Liver (tissue), 9 donors: ENCODE measurements around the gene HSPB3. TPM values are rescaled to one million over a fixed set of nuclear protein-coding genes. Genes with fewer than 3 reads are reported as not detected.

Experiments used
- DNase-seq: peaks from one replicate; pipeline ENCODE4 v3.0.0-alpha.2; 2017; ENCODE audit warnings: low spot score
- H3K27ac ChIP-seq, 2 donors: one replicate each; pipeline ENCODE4 v1.7.0; 2013; ENCODE audit warnings: inconsistent platforms in 2 of 2, low read length in 2 of 2, control low read depth in 1 of 2, low read depth in 1 of 2, mild to moderate bottlenecking in 1 of 2
- H3K27me3 ChIP-seq, 4 donors: one replicate each; pipeline versions ENCODE4 v1.6.1 to v1.7.0; 2013; ENCODE audit warnings: low read length in 3 of 4, inconsistent platforms in 1 of 4, mild to moderate bottlenecking in 1 of 4, moderate library complexity in 1 of 4; ENCODE audit not compliant: control insufficient read depth in 4 of 4, insufficient read depth in 4 of 4
- H3K36me3 ChIP-seq, 4 donors: one replicate each; pipeline versions ENCODE4 v1.6.1 to v1.7.0; 2013; ENCODE audit warnings: low read length in 3 of 4, mild to moderate bottlenecking in 3 of 4, low read depth in 1 of 4, moderate library complexity in 1 of 4; ENCODE audit not compliant: control insufficient read depth in 4 of 4, insufficient read depth in 3 of 4
- H3K4me1 ChIP-seq, 4 donors: one replicate each; pipeline versions ENCODE4 v1.6.1 to v1.7.0; 2013; ENCODE audit warnings: low read length in 3 of 4, mild to moderate bottlenecking in 3 of 4, moderate library complexity in 1 of 4; ENCODE audit not compliant: control insufficient read depth in 4 of 4, insufficient read depth in 4 of 4
- H3K4me3 ChIP-seq, 3 donors: one replicate each; pipeline versions ENCODE4 v1.6.1 to v1.7.0; 2013; ENCODE audit warnings: low read length in 3 of 3, control low read depth in 1 of 3, low read depth in 1 of 3, mild to moderate bottlenecking in 1 of 3
- H3K9ac ChIP-seq, 2 donors: one replicate each; pipeline ENCODE4 v1.7.0; 2013; ENCODE audit warnings: low read length in 2 of 2, mild to moderate bottlenecking in 2 of 2, moderate library complexity in 2 of 2, control low read depth in 1 of 2, low read depth in 1 of 2
- H3K9me3 ChIP-seq, 4 donors: one replicate each; pipeline versions ENCODE4 v1.6.1 to v1.7.0; 2013; ENCODE audit warnings: low read length in 3 of 4; ENCODE audit not compliant: control insufficient read depth in 4 of 4
- CTCF ChIP-seq: fragments of 150-350 bp; IDR thresholded peaks from 2 replicates; pipeline ENCODE4 v1.5.1; 2017; ENCODE audit warnings: improper control_type of control experiment, low read depth, low read length; ENCODE audit not compliant: missing input control
- EGR1 ChIP-seq, 2 donors: IDR thresholded peaks; 2 replicates each; pipeline ENCODE4 v1.6.1; 2016 to 2018; ENCODE audit warnings: antibody characterized with exemption in 2 of 2, low read depth in 2 of 2
- FOXA1 ChIP-seq: IDR thresholded peaks from 2 replicates; pipeline ENCODE4 v1.6.1; 2016; ENCODE audit warnings: antibody characterized with exemption
- FOXA2 ChIP-seq: IDR thresholded peaks from 2 replicates; pipeline ENCODE4 v1.6.1; 2016; ENCODE audit warnings: antibody characterized with exemption
- GABPA ChIP-seq, 2 donors: IDR thresholded peaks in 1 of 2; conservative IDR thresholded peaks in 1 of 2; 2 replicates each; pipeline ENCODE4 v1.6.1; 2016; ENCODE audit warnings: antibody characterized with exemption in 2 of 2, mild to moderate bottlenecking in 1 of 2, moderate library complexity in 1 of 2
- HNF4A ChIP-seq, 2 donors: conservative IDR thresholded peaks; 2 replicates each; pipeline ENCODE4 v1.6.1; 2016; ENCODE audit warnings: antibody characterized with exemption in 2 of 2, mild to moderate bottlenecking in 2 of 2
- HNF4G ChIP-seq: IDR thresholded peaks from 2 replicates; pipeline ENCODE4 v1.6.1; 2016; ENCODE audit warnings: antibody characterized with exemption
- JUND ChIP-seq, 2 donors: IDR thresholded peaks; 2 replicates each; pipeline ENCODE4 v1.6.1; 2016; ENCODE audit warnings: antibody characterized with exemption in 2 of 2
- MAX ChIP-seq: IDR thresholded peaks from 2 replicates; pipeline ENCODE4 v1.6.1; 2016; ENCODE audit warnings: antibody characterized with exemption
- NR2F2 ChIP-seq: IDR thresholded peaks from 2 replicates; pipeline ENCODE4 v1.6.1; 2016; ENCODE audit warnings: antibody characterized with exemption
- RAD21 ChIP-seq, 2 donors: IDR thresholded peaks; 2 replicates each; pipeline ENCODE4 v1.6.1; 2016; ENCODE audit warnings: antibody characterized with exemption in 2 of 2, mild to moderate bottlenecking in 2 of 2
- REST ChIP-seq: IDR thresholded peaks from 2 replicates; pipeline ENCODE4 v1.6.1; 2016; ENCODE audit warnings: antibody characterized with exemption, mild to moderate bottlenecking
- RXRA ChIP-seq, 2 donors: IDR thresholded peaks; 2 replicates each; pipeline ENCODE4 v1.6.1; 2017 to 2018; ENCODE audit warnings: antibody characterized with exemption in 2 of 2, mild to moderate bottlenecking in 1 of 2
- SP1 ChIP-seq: IDR thresholded peaks from 2 replicates; pipeline ENCODE4 v1.6.1; 2018; ENCODE audit warnings: antibody characterized with exemption, mild to moderate bottlenecking
- TAF1 ChIP-seq: conservative IDR thresholded peaks from 2 replicates; pipeline ENCODE4 v1.6.1; 2016; ENCODE audit warnings: antibody characterized with exemption, mild to moderate bottlenecking
- YY1 ChIP-seq: IDR thresholded peaks from 2 replicates; pipeline ENCODE4 v1.6.1; 2016; ENCODE audit warnings: antibody characterized with exemption, mild to moderate bottlenecking
- ZBTB33 ChIP-seq: IDR thresholded peaks from 2 replicates; pipeline ENCODE4 v1.6.1; 2016; ENCODE audit warnings: antibody characterized with exemption
- WGBS: extraction: QIAGEN DNeasy Blood & Tissue Kit; methylation state at CpG from one replicate; pipeline ENCODE4 v1.1.7; 2013; 5-methylcytosine and 5-hydroxymethylcytosine counted together
- polyA plus RNA-seq, 2 donors: library from polyadenylated mRNA; stranded (reverse) in 1 of 2; unstranded in 1 of 2; fragments of 200-250 nt in 1 of 2; fragments of >200 nt in 1 of 2; fragmentation: Nextera tagmentation in 1 of 2; extraction: Ambion mirVana in 1 of 2; gene quantifications; one replicate each; pipeline versions ENCODE4 v1.2.1 to v1.2.3, GENCODE V29; 2013 to 2015
- total RNA-seq, 2 donors: library from RNA; depleted of rRNA; stranded (reverse); fragments of >200 nt; gene quantifications; one replicate each; pipeline ENCODE4 v1.2.3, GENCODE V29; 2014
- TF ChIP-seq, protein P1 (sequence below): IDR thresholded peaks from 2 replicates; pipeline ENCODE4 v1.6.1; 2016; ENCODE audit warnings: antibody characterized with exemption
- donor health status: healthy.
- donor health status: healthy.
- donor health status: healthy.
- donor health status: healthy.
- donor health status: healthy.

HSPB3 gene
- total and polyA plus RNA-seq, 4 donors, result 0.17 TPM; not detected in 3

DNA sequence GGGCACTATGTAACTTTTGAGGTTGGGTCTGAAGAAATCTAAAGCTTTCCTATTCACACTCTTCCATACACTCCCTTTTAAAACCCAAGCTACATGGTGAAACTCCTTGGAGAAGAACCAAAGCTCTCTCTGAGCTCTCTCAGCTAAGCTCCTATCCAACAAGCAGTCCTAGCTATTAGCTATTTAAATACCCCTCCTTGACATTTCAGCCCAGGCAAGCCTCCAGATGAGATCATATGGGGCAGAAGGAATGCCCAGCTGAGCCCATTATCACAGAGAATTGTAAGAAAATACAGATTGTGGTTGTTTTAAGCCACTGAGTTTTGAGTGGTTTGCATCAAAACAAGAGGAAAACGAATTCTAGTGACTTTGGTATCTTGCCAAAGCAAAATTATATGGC lies 15.2 kb downstream of the HSPB3 start:
- Histone ChIP-seq H3K27me3 (no peaks in the 10 kb centered on the region), H3K4me1 (no peaks in the 10 kb centered on the region), H3K9ac (no peak overlapping the region), H3K36me3 (no peaks in the 10 kb centered on the region), H3K4me3 (no peak overlapping the region), H3K27ac (no peak overlapping the region), H3K9me3 (no peaks in the 10 kb centered on the region)
- DNase-seq, result no peak
- WGBS, result 62% methylated on average over 1 of the region's 1 CpG
- no peak for TF ChIP-seq NR2F2
- TF ChIP-seq FOXA1, result no peak
- TF ChIP-seq GABPA (IDR thresholded peaks at IDR 0.05 in 1 of 2, conservative IDR thresholded peaks at IDR 0.05 in 1 of 2), result no peak
- no peak for TF ChIP-seq SP1
- TF ChIP-seq REST, result no peak
- TF ChIP-seq HNF4A (conservative IDR thresholded peaks at IDR 0.05), result no peak
- no peak for TF ChIP-seq CTCF
- TF ChIP-seq RAD21 (IDR thresholded peaks at IDR 0.05), result no peak
- TF ChIP-seq YY1, result no peak
- TF ChIP-seq, protein P1, sequence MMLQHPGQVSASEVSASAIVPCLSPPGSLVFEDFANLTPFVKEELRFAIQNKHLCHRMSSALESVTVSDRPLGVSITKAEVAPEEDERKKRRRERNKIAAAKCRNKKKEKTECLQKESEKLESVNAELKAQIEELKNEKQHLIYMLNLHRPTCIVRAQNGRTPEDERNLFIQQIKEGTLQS, result no peak
- no peak for TF ChIP-seq JUND (IDR thresholded peaks at IDR 0.05)
- no peak for TF ChIP-seq ZBTB33
- TF ChIP-seq TAF1, result no peak
- no peak for TF ChIP-seq RXRA (IDR thresholded peaks at IDR 0.05)

DNA sequence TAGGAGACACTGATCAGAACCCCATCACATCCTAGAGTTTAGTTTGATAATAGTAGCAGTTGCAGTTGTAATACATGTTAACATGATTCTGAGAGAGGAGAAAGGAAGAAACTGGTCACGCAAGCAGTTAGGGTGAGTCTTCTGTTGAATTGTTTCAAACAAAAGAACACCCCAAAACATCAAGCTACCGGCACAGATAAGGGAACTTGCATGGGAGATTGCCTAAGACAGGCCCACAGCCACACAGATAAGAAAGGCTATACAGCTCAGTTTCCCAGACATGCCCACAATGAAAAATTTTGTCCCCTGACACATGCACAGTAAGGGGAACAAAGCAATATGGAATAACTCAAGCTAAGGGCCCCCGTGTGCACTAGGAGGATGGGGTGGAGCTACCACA lies 15.9 kb downstream of the HSPB3 start:
- H3K4me1 ChIP-seq, result no peaks in the 10 kb centered on the region
- H3K27ac ChIP-seq, result no peak overlapping the region
- no peak for DNase-seq
- H3K27me3 ChIP-seq, result no peaks in the 10 kb centered on the region
- H3K9me3 ChIP-seq, result no peaks in the 10 kb centered on the region
- H3K9ac ChIP-seq, result no peak overlapping the region
- 59% methylated on average over 3 of the region's 3 CpGs for WGBS
- H3K4me3 ChIP-seq, result no peak overlapping the region
- no peaks in the 10 kb centered on the region for H3K36me3 ChIP-seq
- no peak for TF ChIP-seq FOXA2
- TF ChIP-seq MAX, result no peak
- TF ChIP-seq HNF4G, result no peak
- TF ChIP-seq HNF4A (conservative IDR thresholded peaks at IDR 0.05), result no peak
- TF ChIP-seq, protein P1, result no peak
- TF ChIP-seq CTCF, result no peak
- no peak for TF ChIP-seq YY1
- TF ChIP-seq NR2F2, result no peak
- no peak for TF ChIP-seq TAF1
- no peak for TF ChIP-seq JUND (IDR thresholded peaks at IDR 0.05)
- no peak for TF ChIP-seq RXRA (IDR thresholded peaks at IDR 0.05)
- TF ChIP-seq SP1, result no peak
- TF ChIP-seq ZBTB33, result no peak
- no peak for TF ChIP-seq EGR1 (IDR thresholded peaks at IDR 0.05; ENCODE audit: low read depth in 2 of 2)
- no peak for TF ChIP-seq FOXA1
- no peak for TF ChIP-seq GABPA (IDR thresholded peaks at IDR 0.05 in 1 of 2, conservative IDR thresholded peaks at IDR 0.05 in 1 of 2)
- no peak for TF ChIP-seq RAD21 (IDR thresholded peaks at IDR 0.05)
